H9 (cell line): ENCODE data around the gene RNF13. TPM values are rescaled to one million over a fixed set of nuclear protein-coding genes. Genes with fewer than 3 reads are reported as not detected.
A peak's percentile ranks its signal among the peaks of the same experiment; 100 is the strongest.

Experiments used
- DNase-seq: peaks from one replicate; pipeline ENCODE4 v3.0.0-alpha.2; 2017
- H2AFZ ChIP-seq: one replicate; pipeline ENCODE4 v1.6.1; 2013; ENCODE audit warnings: mild to moderate bottlenecking, low read length, control low read depth, moderate library complexity
- H2AK5ac ChIP-seq: 2 replicates; pipeline ENCODE4 v1.6.1; 2013; ENCODE audit warnings: low read length, control low read depth, mixed read lengths; ENCODE audit not compliant: insufficient read length
- H2BK120ac ChIP-seq: one replicate; pipeline ENCODE4 v1.6.1; 2013; ENCODE audit warnings: low read depth, mild to moderate bottlenecking, low read length, control low read depth, inconsistent platforms; ENCODE audit not compliant: poor library complexity, severe bottlenecking
- H2BK12ac ChIP-seq: 2 replicates; pipeline ENCODE4 v1.6.1; 2013; ENCODE audit warnings: low read length, control low read depth, mixed read lengths, low read depth; ENCODE audit not compliant: insufficient read length
- H2BK15ac ChIP-seq: 2 replicates; pipeline ENCODE4 v1.6.1; 2013; ENCODE audit warnings: low read depth, low read length, control low read depth
- H2BK20ac ChIP-seq: one replicate; pipeline ENCODE4 v1.6.1; 2013; ENCODE audit warnings: low read depth, mild to moderate bottlenecking, low read length, control low read depth, inconsistent platforms; ENCODE audit not compliant: poor library complexity, severe bottlenecking
- H2BK5ac ChIP-seq: 2 replicates; pipeline ENCODE4 v1.6.1; 2013; ENCODE audit warnings: low read length, control low read depth, mixed read lengths; ENCODE audit not compliant: insufficient read length
- H3K14ac ChIP-seq: 2 replicates; pipeline ENCODE4 v1.6.1; 2013; ENCODE audit warnings: low read length, control low read depth; ENCODE audit not compliant: insufficient read depth
- H3K18ac ChIP-seq: 2 replicates; pipeline ENCODE4 v1.6.1; 2013; ENCODE audit warnings: low read depth, mild to moderate bottlenecking, mixed read lengths, low read length, control low read depth; ENCODE audit not compliant: insufficient read length
- H3K23ac ChIP-seq: 2 replicates; pipeline ENCODE4 v1.6.1; 2013; ENCODE audit warnings: low read length, control low read depth, mixed read lengths, low read depth; ENCODE audit not compliant: insufficient read length
- H3K23me2 ChIP-seq: 2 replicates; pipeline ENCODE4 v1.6.1; 2013; ENCODE audit warnings: low read depth, mild to moderate bottlenecking, mixed read lengths, low read length, control low read depth; ENCODE audit not compliant: insufficient read length, poor library complexity, severe bottlenecking
- H3K27ac ChIP-seq: 2 replicates; pipeline ENCODE4 v1.5.1; 2013; ENCODE audit warnings: low read length, control low read depth, mixed read lengths, low read depth; ENCODE audit not compliant: insufficient read length
- H3K27me3 ChIP-seq: 2 replicates; pipeline ENCODE4 v1.6.1; 2013; ENCODE audit warnings: low read length, control low read depth, inconsistent platforms; ENCODE audit not compliant: insufficient read depth
- H3K4ac ChIP-seq: 2 replicates; pipeline ENCODE4 v1.6.1; 2013; ENCODE audit warnings: low read depth, mild to moderate bottlenecking, control low read depth, inconsistent platforms, low read length, moderate library complexity
- H3K4me1 ChIP-seq: 2 replicates; pipeline ENCODE4 v1.6.1; 2013; ENCODE audit warnings: low read length, control low read depth, inconsistent platforms; ENCODE audit not compliant: insufficient read depth
- H3K4me2 ChIP-seq: 2 replicates; pipeline ENCODE4 v1.6.1; 2013; ENCODE audit warnings: low read length, control low read depth, mixed read lengths; ENCODE audit not compliant: insufficient read length, insufficient read depth
- H3K56ac ChIP-seq: 2 replicates; pipeline ENCODE4 v1.6.1; 2013; ENCODE audit warnings: low read depth, mild to moderate bottlenecking, mixed read lengths, low read length, control low read depth; ENCODE audit not compliant: insufficient read length
- H3K79me1 ChIP-seq: 2 replicates; pipeline ENCODE4 v1.6.1; 2013; ENCODE audit warnings: low read depth, mild to moderate bottlenecking, moderate library complexity, low read length, control low read depth, inconsistent platforms; ENCODE audit not compliant: insufficient read depth, poor library complexity, severe bottlenecking
- H3K79me2 ChIP-seq: 2 replicates; pipeline ENCODE4 v1.6.1; 2013; ENCODE audit warnings: low read length, control low read depth, inconsistent platforms; ENCODE audit not compliant: insufficient read depth
- H3K9ac ChIP-seq: 2 replicates; pipeline ENCODE4 v1.6.1; 2013; ENCODE audit warnings: low read length, control low read depth, mixed read lengths; ENCODE audit not compliant: insufficient read length; ENCODE audit errors: extremely low read depth
- H3K9me3 ChIP-seq: one replicate; pipeline ENCODE4 v1.6.1; 2013; ENCODE audit warnings: low read depth, low read length, inconsistent platforms; ENCODE audit not compliant: control insufficient read depth
- H3T11ph ChIP-seq: one replicate; pipeline ENCODE4 v1.6.1; 2013; ENCODE audit warnings: mild to moderate bottlenecking, low read length, control low read depth, inconsistent platforms
- H4K20me1 ChIP-seq: one replicate; pipeline ENCODE4 v1.6.1; 2013; ENCODE audit not compliant: control insufficient read depth, insufficient read length, insufficient read depth
- H4K5ac ChIP-seq: 2 replicates; pipeline ENCODE4 v1.6.1; 2013; ENCODE audit warnings: low read depth, mild to moderate bottlenecking, mixed read lengths, low read length, control low read depth; ENCODE audit not compliant: insufficient read length
- H4K8ac ChIP-seq: replicated peaks from 2 replicates; pipeline ENCODE4 v1.6.1; 2013; ENCODE audit warnings: low read length, control low read depth, mixed read lengths, low read depth; ENCODE audit not compliant: insufficient read length
- H4K91ac ChIP-seq: 2 replicates; pipeline ENCODE4 v1.6.1; 2013; ENCODE audit warnings: low read depth, mild to moderate bottlenecking, moderate library complexity, mixed read lengths, low read length, control low read depth; ENCODE audit not compliant: insufficient read length
- H3K27ac Mint-ChIP-seq, 3 experiments: 2 replicates in 2 of 3; 3 replicates in 1 of 3; pipeline ENCODE4 v1.8.0; 2020 to 2021; ENCODE audit warnings: mixed read lengths in 3 of 3, mild to moderate bottlenecking in 1 of 3, moderate library complexity in 1 of 3
- H3K27me3 Mint-ChIP-seq: 2 replicates; pipeline ENCODE4 v1.8.0; 2021; ENCODE audit warnings: low read depth, mild to moderate bottlenecking, moderate library complexity, mixed read lengths
- H3K36me3 Mint-ChIP-seq, 3 experiments: 2 replicates in 2 of 3; 3 replicates in 1 of 3; pipeline ENCODE4 v1.8.0; 2020 to 2021; ENCODE audit warnings: low read depth in 3 of 3, mixed read lengths in 3 of 3; ENCODE audit not compliant: insufficient read depth in 1 of 3
- H3K4me1 Mint-ChIP-seq, 2 experiments: 2 replicates each; pipeline ENCODE4 v1.8.0; 2020; ENCODE audit warnings: mixed read lengths in 2 of 2
- H3K4me3 Mint-ChIP-seq, 2 experiments: 2 replicates in 1 of 2; 3 replicates in 1 of 2; pipeline ENCODE4 v1.8.0; 2020 to 2021; ENCODE audit warnings: mild to moderate bottlenecking in 2 of 2, mixed read lengths in 2 of 2, moderate library complexity in 1 of 2
- H3K9me3 Mint-ChIP-seq, 2 experiments: 2 replicates in 1 of 2; 3 replicates in 1 of 2; pipeline ENCODE4 v1.8.0; 2020; ENCODE audit warnings: mild to moderate bottlenecking in 2 of 2, mixed read lengths in 2 of 2, moderate library complexity in 1 of 2
- CTCF ChIP-seq: fragments of 200-600 bp; sonication (generic); conservative IDR thresholded peaks from 3 replicates; pipeline ENCODE4 v1.8.0; 2021; ENCODE audit warnings: antibody characterized with exemption, mild to moderate bottlenecking
- WGBS: extraction: QIAGEN DNeasy Blood & Tissue Kit; methylation state at CpG from one replicate; pipeline ENCODE4 v1.1.7; 2013; ENCODE audit warnings: missing lambda C conversion rate, low lambda C conversion rate, mixed read lengths; ENCODE audit not compliant: insufficient read length; ENCODE audit errors: extremely low coverage; 5-methylcytosine and 5-hydroxymethylcytosine counted together
- total RNA-seq: library from RNA; stranded (reverse); gene quantifications from 2 replicates; pipeline ENCODE4 v1.2.1, GENCODE V29; 2021

Gene RNF13
- total RNA-seq, 1 experiment from 2014 or later = 23.4 TPM

GRCh38 chr3:149781211-149781610 is 31.8 kb upstream of the RNF13 start:
- Histone ChIP-seq H2BK5ac (no peak overlapping the region), H2BK20ac (no peak overlapping the region), H3K9me3 (no peaks in the 10 kb centered on the region), H4K8ac (no peak overlapping the region), H3T11ph (no peak overlapping the region), H3K14ac (no peak overlapping the region), H2BK120ac (no peak overlapping the region), H3K56ac (no peak overlapping the region), H4K91ac (no peak overlapping the region), H3K9ac (no peak overlapping the region), H3K27me3 (no peaks in the 10 kb centered on the region), H3K18ac (no peak overlapping the region), H2AFZ (no peak overlapping the region), H4K20me1 (no peaks in the 10 kb centered on the region), H3K79me2 (no peaks in the 10 kb centered on the region), H2BK12ac (no peak overlapping the region), H3K23me2 (no peaks in the 10 kb centered on the region), H3K4me2 (no peak overlapping the region), H3K4ac (no peak overlapping the region), H3K27ac (no peak overlapping the region), H2BK15ac (no peak overlapping the region), H3K79me1 (no peaks in the 10 kb centered on the region), H3K4me1 (no peaks in the 10 kb centered on the region), H3K23ac (no peak overlapping the region), H2AK5ac (no peak overlapping the region), H4K5ac (no peak overlapping the region)
- Mint-ChIP-seq H3K27me3 (no peaks in the 10 kb centered on the region), H3K4me1 (peaks cover 4% of the 10 kb centered on the region in 2 experiments), H3K9me3 (no peaks in the 10 kb centered on the region), H3K4me3 (no peak overlapping the region), H3K27ac (peak overlapping the region in 1 of 3 experiments; percentile 36; a peak in 1 of 7 replicates), H3K36me3 (no peaks in the 10 kb centered on the region)
- no peak for TF ChIP-seq CTCF
- DNase-seq = no peak
- WGBS = no CpG with 5 or more reads among the region's 4 CpGs
